Stimulated activated CD4-positive, alpha-beta T cell treated with anti-CD3 and anti-CD28 coated beads, Interleukin-15, amount 100 ng/mL, for 1 hour (primary cell): ENCODE data around the gene CHST8.
"Not testable (repeated sequence)": the region's sequence is repeated elsewhere in the genome, so short reads cannot be mapped to it uniquely, and the experiment has no call there.

Experiments used
- DNase-seq, 2 donors: peaks; one replicate each; pipeline ENCODE4 v3.0.0-alpha.2; 2020; ENCODE audit warnings: low read depth in 1 of 2, low spot score in 1 of 2

The CHST8 gene, protein sequence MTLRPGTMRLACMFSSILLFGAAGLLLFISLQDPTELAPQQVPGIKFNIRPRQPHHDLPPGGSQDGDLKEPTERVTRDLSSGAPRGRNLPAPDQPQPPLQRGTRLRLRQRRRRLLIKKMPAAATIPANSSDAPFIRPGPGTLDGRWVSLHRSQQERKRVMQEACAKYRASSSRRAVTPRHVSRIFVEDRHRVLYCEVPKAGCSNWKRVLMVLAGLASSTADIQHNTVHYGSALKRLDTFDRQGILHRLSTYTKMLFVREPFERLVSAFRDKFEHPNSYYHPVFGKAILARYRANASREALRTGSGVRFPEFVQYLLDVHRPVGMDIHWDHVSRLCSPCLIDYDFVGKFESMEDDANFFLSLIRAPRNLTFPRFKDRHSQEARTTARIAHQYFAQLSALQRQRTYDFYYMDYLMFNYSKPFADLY

GRCh38 chr19:33621811-33622504 lies at the start of gene CHST8:
Gene CHST8, plus strand, starts transcription at chr19:33621953. Its CDS starts 67,309 bp downstream, at chr19:33689262.
- DNase-seq = no peak

DNA sequence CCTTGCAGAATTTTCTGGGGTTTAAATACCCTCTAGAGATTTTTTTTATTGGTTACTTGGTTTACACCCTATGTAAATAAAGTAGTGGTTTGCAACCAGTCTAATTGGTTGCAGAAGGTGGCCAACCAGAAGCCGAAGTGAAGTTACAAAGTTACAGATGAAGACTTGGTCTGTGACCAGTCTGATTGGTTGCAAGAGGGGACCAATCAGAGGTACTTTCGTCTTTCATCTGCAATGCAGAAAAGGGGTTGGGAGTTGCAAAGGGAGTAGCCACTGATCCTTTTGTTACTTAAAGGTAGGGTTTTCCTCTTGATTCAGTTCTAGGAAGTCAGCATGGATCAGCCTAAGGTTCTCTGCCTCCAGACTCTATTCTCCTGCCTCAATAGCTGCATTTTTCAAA lies 48.8 kb upstream of the CHST8 start:
- DNase-seq = no peak

GRCh38 chr19:33574824-33575223 lies 46.9 kb upstream of the CHST8 start:
- no peak for DNase-seq

DNA sequence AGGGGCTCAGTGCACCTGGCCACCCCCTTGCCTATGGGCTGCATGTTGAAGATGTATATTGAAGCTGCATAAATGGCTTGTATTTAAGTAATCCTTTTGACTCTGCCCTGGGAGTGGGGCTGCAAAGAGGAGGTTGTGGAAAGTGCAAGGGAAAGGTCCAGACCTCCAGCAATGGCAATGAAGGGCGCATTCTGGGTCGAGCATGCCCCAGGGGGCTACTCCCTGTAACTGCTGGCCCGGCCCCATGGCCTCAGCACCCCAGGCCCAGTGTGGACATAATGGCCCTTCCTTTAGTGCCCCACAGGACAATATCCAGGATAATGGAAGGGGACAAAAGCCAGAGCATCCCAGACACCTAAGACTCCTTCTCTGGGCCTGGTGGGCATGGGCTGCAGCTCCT lies 43.1 kb upstream of the CHST8 start:
- DNase-seq = no peak

DNA sequence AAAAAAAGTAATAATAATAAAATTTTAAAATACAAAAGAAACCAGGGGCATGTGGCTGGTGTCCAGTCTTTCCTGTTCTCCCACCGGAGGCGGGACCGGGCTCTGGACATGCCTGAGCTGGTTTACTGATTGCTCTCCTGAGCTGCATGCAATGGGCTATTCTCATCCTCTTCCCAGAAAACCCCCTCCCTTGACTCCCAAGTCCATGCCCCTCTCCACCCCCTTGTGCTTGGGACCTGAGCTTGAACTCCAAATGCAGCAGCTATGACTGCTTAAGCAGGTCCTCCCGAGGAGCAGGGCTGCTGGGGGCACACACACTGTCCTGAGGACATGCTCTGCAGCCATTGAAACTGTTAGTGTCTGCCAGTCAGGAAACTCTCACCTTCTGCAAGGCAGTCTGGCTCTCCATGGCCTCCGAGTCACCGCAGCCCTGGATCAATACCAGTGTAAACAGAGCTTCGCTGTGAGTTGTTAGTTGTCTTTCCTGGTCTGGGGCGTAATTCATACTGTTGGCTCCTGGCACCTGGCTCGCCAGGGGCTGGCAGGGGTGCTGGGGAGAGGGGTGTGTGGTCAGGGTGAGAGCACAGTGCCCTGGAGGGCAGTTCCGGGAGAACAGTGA lies 41.6 kb upstream of the CHST8 start:
- DNase-seq = no peak

DNA sequence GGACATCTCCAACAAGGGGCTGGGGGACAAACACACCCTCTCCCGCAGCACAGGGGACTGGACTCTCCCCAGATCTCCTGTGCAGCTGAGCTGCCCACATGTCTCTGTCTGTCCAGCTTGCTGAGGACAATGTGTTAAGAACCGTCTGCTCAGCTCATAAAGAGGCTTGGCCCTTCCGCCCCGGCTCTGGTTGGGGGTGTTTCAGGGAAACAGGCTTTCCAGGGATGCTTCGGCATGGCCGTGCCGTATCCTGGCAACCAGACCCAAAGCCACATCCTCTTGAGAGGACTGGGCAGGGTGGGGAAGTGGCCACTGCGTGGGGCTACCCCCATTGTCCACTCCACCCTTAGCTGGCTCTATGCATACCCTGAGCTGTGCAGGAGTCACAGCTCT lies 41.1 kb upstream of the CHST8 start:
- no peak for DNase-seq

DNA sequence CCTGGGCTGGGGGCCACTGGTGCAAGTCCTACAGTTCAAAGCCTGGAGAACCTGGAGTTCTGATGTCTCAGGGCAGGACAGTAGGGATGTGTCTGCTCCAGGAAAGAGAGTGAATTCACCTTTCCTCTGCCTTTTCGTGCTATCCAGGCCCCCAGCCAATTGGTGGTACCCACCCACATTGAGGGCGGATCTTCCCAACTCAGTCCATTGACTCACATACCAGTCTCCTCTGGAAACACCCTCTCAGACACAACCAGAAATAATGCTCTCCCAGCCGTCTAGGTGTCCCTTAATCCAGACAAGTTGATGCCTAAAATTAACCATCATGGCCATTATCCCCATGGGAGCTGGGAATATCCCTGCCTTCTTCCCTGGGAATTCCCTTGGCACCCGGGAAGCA lies 38.8 kb upstream of the CHST8 start:
- no peak for DNase-seq

DNA sequence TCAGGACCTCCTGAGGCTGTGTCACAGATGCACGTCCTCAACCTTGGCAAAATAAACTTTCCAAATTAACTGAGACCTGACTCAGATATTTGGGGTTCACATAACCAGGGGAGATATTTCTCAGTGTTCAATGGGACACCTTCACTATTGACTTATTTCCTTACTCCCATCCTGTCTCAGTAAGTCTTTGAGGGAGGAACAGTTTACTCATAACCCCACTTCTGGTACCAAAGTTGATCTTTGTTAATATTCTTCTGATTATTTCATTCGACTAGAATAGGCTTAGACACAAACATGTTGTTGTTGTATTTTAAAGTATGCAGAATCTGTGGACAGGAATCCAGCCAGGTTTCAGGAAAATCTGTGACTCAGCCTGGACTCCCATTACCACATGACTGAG lies 34.6 kb upstream of the CHST8 start:
- DNase-seq = no peak

DNA sequence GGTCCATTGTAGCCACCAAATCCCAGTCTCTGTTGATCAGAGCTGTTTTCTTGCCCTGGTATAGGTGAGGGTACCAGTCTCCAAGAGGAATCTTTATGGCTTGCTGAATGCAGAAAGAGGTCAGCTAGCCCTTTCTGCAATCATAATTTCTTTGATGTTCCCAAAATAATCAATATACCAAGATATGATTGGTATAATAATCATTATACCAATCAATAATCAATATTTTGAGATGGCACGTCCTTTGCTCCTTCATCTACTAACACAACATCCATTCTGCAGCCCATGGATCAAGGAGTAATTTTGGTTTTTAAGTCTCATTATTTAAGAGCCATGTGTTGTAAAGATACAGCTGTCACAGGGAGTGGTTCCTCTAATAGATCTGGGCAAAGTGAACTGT lies 31.5 kb upstream of the CHST8 start:
- DNase-seq = no peak

GRCh38 chr19:33595783-33596182 lies 26.0 kb upstream of the CHST8 start:
- DNase-seq = no peak

- DNase-seq = no peak
Observed at GRCh38 chr19:33601583-33601982, 20.2 kb upstream of the CHST8 start.

DNA sequence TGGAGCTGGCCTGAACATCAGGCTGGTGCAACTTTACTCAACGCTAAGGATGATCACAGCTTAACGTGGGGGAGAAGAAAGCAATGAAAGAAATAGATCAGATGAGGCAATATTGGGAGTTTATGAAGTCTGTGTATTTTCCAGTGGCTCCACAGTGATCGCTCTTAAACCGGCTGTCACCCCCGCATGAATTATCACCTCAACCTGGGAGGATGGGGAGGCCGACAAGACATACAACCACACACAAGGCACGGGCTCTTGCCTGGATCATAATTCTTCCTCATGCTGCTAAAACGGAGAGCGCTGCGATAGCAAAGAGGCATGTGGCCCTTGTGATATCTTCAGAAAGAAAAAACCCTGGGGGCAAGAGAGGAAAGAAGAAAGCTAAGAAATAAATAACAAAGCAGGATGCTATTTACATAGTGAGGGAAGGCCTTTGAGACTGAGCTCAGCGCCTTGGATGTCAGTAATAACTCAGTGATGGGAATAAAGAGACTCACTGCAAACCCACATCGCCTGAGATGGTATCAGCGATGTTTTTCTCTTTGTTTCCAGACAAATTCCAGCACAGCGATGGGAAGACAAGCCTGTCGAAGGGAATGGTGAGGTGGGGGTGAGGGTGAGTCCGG lies 19.1 kb upstream of the CHST8 start:
- no peak for DNase-seq

DNA sequence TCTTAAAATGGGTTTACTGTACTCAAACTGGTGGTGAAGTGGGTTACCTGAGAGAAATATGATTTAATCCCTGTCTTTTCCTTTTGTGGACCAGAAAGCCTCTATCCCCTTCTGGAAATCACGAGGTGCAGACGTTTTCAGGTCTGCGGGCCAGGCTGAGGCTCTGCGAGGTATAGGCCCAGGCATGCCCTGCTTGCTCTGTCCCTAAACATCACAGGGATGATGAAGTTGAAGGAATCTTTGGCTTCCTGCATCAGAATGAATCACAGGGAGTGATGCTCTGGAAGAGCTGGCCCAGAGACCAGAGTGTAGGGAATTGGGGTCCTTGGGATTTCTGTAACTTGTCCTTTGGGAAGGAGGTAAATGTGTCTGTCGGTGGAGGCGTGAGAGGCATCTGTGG lies 18.4 kb upstream of the CHST8 start:
- DNase-seq = no peak

DNA sequence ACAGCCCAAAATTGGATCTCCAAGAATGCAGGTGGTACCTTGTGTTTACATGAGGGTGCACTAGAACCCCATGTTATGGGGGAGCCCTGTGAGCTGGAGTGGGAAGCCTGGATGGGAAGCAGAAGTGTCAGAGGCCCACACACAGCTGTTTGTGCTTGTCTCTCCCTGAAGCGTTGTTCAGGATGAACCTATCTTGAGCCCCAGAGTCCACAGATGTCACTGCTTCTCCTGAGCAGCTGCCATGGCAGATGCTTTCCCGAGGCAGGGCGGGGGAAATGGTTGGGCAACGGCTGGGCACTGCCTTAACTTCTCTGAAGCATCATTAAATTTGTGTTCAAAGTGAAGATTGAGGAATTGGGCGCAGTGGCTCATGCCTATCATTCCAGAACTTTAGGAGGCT lies 17.1 kb upstream of the CHST8 start:
- no peak for DNase-seq

DNA sequence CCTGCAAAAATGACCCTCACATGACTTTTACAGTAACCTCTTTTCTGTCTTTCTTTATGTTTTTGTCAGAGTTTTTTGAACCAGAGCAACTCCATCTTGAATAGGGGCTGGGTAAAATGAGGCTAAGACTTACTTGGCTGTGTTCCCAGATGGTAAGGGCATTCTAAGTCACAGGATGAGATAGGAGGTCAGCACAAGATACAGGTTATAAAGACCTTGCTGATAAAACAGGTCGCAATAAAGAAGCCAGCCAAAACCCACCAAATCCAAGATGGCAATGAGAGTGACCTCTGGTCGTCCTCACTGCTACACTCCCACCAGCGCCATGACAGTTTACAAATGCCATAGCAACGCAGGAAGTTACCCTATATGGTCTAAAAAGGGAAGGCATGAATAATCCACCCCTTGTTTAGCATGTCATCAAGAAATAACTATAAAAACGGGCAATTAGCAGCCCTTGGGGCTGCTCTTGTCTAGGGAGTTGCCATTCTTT lies 15.9 kb upstream of the CHST8 start:
- not testable (repeated sequence) for DNase-seq

- no peak for DNase-seq
Observed at GRCh38 chr19:33606556-33606955, 15.2 kb upstream of the CHST8 start.

DNA sequence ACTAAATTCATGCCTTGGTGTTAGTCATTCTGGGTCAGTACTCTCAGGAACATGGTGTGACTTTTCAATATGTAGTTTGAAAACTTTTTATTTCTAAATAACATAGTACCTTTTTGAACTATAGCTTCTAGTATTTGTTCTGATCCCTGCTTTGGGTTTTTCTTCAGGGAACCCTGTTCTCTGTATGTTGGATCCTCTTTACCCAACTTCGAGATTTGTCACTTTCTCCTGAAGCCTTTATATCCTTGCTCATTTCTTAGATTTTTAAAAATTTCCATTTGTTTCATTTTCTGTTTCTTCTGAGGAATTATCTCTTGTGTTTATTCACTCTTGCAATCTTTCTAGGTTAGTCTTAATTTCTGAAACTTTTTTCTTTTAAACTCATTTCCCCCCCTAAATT lies 12.4 kb upstream of the CHST8 start:
- DNase-seq = no peak

DNA sequence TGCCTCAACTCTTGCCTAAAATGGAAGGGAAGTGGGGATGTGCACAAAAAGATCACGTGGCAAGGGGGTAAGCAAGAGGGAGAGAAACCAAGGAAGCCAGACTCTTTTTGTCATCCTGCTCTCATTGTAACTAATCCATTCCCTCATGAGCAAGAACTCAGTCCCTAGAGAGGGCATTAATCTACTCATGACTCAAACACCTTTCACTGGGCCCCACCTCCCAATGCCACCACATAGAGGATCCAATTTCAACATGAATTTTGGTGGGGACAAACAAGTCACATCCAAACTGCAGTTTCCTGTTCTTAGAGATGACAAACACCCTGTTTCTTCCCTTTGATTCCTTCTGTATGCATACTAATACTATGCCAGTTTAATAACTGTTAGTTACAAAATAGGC lies 11.2 kb upstream of the CHST8 start:
- no peak for DNase-seq

GRCh38 chr19:33612928-33613619 lies 8.7 kb upstream of the CHST8 start:
- DNase-seq = no peak

DNA sequence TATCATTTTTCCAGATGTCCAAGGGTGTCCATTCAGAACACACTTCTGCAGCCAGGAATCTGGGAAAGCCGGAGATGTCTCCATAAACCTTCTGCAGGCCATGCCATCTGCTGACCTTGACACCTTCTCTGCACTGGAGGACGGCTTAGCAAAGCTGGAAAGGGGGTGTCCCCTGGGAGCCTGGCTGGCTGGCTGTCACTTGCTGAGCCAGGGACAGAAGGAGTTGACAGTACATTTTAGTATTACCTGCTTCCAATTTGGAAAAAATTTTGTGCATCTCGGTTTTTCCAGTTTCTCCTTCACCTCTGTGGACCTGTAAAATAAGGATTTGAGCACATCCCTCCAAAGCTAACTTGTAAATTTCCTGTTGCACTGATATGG lies 8.1 kb upstream of the CHST8 start:
- DNase-seq = no peak

GRCh38 chr19:33616346-33616745 lies 5.4 kb upstream of the CHST8 start:
- DNase-seq = no peak
